A549 treated with RU486 at 1 μM for 4 hours (cell line): ENCODE results near the gene EPHA8. TPM values are rescaled to one million over a fixed set of nuclear protein-coding genes. Genes with fewer than 3 reads are reported as not detected.

Experiments
- total RNA-seq: library from RNA; stranded (reverse); fragments of 200-300 nt; extraction: Qiagen RNA extraction; gene quantifications from 5 replicates; pipeline ENCODE4 v1.2.3, GENCODE V29; 2022; ENCODE audit warnings: low read depth

The EPHA8 gene
- 0.06 to 0.07 TPM in 2 of 5 replicates, not detected in the others for total RNA-seq

GRCh38 chr1:22562584-22563583, at the start of gene EPHA8:
Gene EPHA8 (plus strand): TSS chr1:22563489. CDS start chr1:22563636, 147 bp downstream.

DNA sequence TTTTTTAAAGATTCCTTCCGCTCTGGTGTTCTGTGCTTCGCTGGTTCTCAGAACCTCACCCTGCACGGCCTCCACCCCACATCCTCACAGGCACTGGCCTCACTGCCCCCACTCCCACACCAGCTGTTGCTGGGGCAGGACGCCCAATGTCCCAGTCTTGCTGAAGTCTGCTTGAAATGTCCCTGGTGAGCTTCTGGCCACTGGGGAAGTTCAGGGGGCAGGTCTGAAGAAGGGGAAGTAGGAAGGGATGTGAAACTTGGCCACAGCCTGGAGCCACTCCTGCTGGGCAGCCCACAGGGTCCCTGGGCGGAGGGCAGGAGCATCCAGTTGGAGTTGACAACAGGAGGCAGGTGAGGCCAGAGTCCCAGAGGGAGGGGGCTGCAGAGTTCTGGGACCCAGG, 73.1 kb downstream of the EPHA8 start, which contains the start of gene C1QA:
C1QA (plus strand) TSS at position 276 of the 400 bp plus-strand sequence. CDS start 989 bp downstream, outside the sequence.

GRCh38 chr1:22643381-22643780, 80.1 kb downstream of the EPHA8 start, which contains the start of gene C1QC:
Gene C1QC (plus strand): TSS chr1:22643633. CDS start chr1:22644024, 391 bp downstream.

GRCh38 chr1:22652881-22653316, 89.6 kb downstream of the EPHA8 start, which contains the start of gene C1QB:
Gene C1QB (plus strand): TSS chr1:22653236. CDS start chr1:22659463, 6,227 bp downstream.

Other genes starting within 250 kb of the EPHA8 start
- 4.7 to 5.6 TPM (median 5.3 TPM) in 5 replicates for gene ZBTB40, start 111.6 kb upstream of the EPHA8 start, total RNA-seq
- not detected in 5 replicates for gene C1QA, start 73.1 kb downstream of the EPHA8 start, total RNA-seq
- gene C1QC, start 80.1 kb downstream of the EPHA8 start, total RNA-seq, result not detected in 5 replicates
- not detected in 5 replicates for gene C1QB, start 89.7 kb downstream of the EPHA8 start, total RNA-seq
- gene EPHB2, start 147.3 kb downstream of the EPHA8 start, total RNA-seq, result 39.4 to 58.1 TPM (median 49.1 TPM) in 5 replicates